Panc1 (cell line): ENCODE measurements around the gene GOLGA6C.
"Not testable (repeated sequence)": the region's sequence is repeated elsewhere in the genome, so short reads cannot be mapped to it uniquely, and the experiment has no call there.

Source experiments
- CTCF ChIP-seq: fragments of 450-650 bp; IDR thresholded peaks from 2 replicates; pipeline ENCODE4 v1.5.1; 2017; ENCODE audit warnings: mild to moderate bottlenecking
- POLR2AphosphoS5 ChIP-seq: IDR thresholded peaks from 2 replicates; pipeline ENCODE4 v1.6.1; 2012; ENCODE audit warnings: mild to moderate bottlenecking, low read depth, low read length, moderate library complexity
- REST ChIP-seq, 2 experiments: IDR thresholded peaks; 2 replicates each; pipeline ENCODE4 v1.6.1; 2011 to 2012; ENCODE audit warnings: low read depth in 2 of 2, control low read depth in 1 of 2, low read length in 1 of 2, mild to moderate bottlenecking in 1 of 2, moderate library complexity in 1 of 2; ENCODE audit not compliant: insufficient read depth in 1 of 2
- SIN3A ChIP-seq: IDR thresholded peaks from 2 replicates; pipeline ENCODE4 v1.6.1; 2012; ENCODE audit warnings: low read depth, mild to moderate bottlenecking, low read length, moderate library complexity, borderline replicate concordance; ENCODE audit not compliant: insufficient read depth

- TF ChIP-seq REST (IDR thresholded peaks at IDR 0.05; ENCODE audit: insufficient read depth in 1 of 2, low read depth in 2 of 2, low read length in 1 of 2); POLR2AphosphoS5; CTCF; SIN3A: not testable (repeated sequence)
These were observed 41.9 kb downstream of the GOLGA6C start for GRCh38 chr15:75300026-75300425.
